ENCODE results near the gene KCNMA1. TPM values are rescaled to one million over a fixed set of nuclear protein-coding genes. Genes with fewer than 3 reads are reported as not detected.

The KCNMA1 gene
- total and polyA plus RNA-seq, 7 donors, result 15.3 to 427 (median 256) TPM

DNA sequence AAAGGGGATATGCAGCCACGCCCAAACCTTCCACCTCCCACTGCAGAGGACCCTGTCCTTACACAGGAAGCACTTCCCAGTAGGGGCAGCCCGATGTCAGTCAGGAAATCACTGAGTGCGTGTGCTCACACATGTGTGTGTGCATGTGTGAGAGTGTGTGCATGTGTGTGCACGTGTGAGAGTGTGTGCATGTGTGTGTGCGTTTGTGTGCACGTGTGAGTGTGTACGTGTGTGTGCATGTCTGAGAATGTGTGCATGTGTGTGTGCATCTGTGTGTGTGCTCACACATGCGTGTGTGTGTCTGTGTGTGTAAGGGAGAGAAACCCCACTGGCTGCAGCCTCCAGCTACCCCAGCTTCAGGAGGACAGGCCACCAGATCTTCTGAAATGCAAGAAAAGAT is 229.3 kb downstream of the KCNMA1 start:
- TF ChIP-seq, protein P1, sequence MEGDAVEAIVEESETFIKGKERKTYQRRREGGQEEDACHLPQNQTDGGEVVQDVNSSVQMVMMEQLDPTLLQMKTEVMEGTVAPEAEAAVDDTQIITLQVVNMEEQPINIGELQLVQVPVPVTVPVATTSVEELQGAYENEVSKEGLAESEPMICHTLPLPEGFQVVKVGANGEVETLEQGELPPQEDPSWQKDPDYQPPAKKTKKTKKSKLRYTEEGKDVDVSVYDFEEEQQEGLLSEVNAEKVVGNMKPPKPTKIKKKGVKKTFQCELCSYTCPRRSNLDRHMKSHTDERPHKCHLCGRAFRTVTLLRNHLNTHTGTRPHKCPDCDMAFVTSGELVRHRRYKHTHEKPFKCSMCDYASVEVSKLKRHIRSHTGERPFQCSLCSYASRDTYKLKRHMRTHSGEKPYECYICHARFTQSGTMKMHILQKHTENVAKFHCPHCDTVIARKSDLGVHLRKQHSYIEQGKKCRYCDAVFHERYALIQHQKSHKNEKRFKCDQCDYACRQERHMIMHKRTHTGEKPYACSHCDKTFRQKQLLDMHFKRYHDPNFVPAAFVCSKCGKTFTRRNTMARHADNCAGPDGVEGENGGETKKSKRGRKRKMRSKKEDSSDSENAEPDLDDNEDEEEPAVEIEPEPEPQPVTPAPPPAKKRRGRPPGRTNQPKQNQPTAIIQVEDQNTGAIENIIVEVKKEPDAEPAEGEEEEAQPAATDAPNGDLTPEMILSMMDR (IDR thresholded peaks at IDR 0.05), result no peak
- no peak for TF ChIP-seq POLR2A (IDR thresholded peaks at IDR 0.05)
- Histone ChIP-seq H3K27ac (peak overlapping the region in 2 of 4 donors; percentile 18 to 77), H3K4me3 (no peak overlapping the region), H3K36me3 (peaks cover 4 to 8% (median 6%) of the 10 kb centered on the region in 4 donors), H3K4me1 (peaks cover 0 to 79% (median 69%) of the 10 kb centered on the region in 4 donors), H3K27me3 (no peaks in the 10 kb centered on the region), H3K9me3 (no peaks in the 10 kb centered on the region)
- 88 to 92% methylated on average over 8 of the region's 8 CpGs for WGBS, 2 donors
- DNase-seq, result no peak
- intact Hi-C loops (cut with DNase I), result no loop called here

- 30 to 51% methylated on average over 5 of the region's 5 CpGs for WGBS, 2 donors
- TF ChIP-seq EP300 (IDR thresholded peaks at IDR 0.05), result no peak
- TF ChIP-seq POLR2A (IDR thresholded peaks at IDR 0.05), result no peak
- TF ChIP-seq POLR2AphosphoS5 (IDR thresholded peaks at IDR 0.05), result no peak
- TF ChIP-seq, protein P1 (IDR thresholded peaks at IDR 0.05), result no peak
- H3K4me3 ChIP-seq, result no peak overlapping the region
- H3K27ac ChIP-seq, result peak overlapping the region; percentile 60 to 81 (median 74)
- no peaks in the 10 kb centered on the region for H3K27me3 ChIP-seq
- peaks cover 7 to 15% (median 9%) of the 10 kb centered on the region in 4 donors for H3K36me3 ChIP-seq
- peaks cover 0 to 66% (median 57%) of the 10 kb centered on the region in 4 donors for H3K4me1 ChIP-seq
- intact Hi-C loops (cut with DNase I), result no loop called here
- no peak for DNase-seq
- no peaks in the 10 kb centered on the region for H3K9me3 ChIP-seq
Observed at GRCh38 chr10:77406764-77407430, 230.7 kb downstream of the KCNMA1 start.

DNA sequence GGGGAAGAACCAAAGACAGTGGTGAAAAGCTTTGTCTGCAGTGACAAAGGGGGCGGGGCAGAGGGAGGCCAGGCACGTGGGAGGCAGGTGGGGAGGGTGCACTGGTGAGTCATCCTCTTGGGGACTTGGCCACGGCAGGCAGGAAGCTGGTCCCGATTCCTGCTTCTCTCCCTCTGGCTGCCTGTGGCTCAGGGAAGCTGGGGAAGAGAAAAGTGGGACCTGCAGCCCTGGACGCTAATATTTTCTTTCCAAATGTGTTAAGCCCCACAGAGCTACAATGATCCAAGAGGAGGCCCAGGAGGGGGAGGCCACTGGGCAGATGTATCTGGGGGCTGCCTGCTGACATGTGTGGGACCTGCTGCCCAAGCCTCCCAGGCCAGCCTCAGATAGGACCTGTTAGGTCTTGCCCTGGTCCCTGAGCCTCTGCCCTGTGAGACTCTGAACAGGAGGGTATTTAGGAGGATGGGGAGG is 231.8 kb downstream of the KCNMA1 start:
- intact Hi-C loops (cut with DNase I), result no loop called here
- Histone ChIP-seq H3K36me3 (peaks cover 7 to 15% (median 9%) of the 10 kb centered on the region in 4 donors), H3K4me1 (peaks cover 0 to 55% (median 46%) of the 10 kb centered on the region in 4 donors), H3K9me3 (no peaks in the 10 kb centered on the region), H3K27me3 (no peaks in the 10 kb centered on the region), H3K27ac (peak overlapping the region; percentile 60 to 81 (median 74)), H3K4me3 (no peak overlapping the region)
- DNase-seq, result peak; percentile 93
- TF ChIP-seq, protein P1 (IDR thresholded peaks at IDR 0.05), result no peak
- TF ChIP-seq EP300 (IDR thresholded peaks at IDR 0.05), result peak in 1 of 4 donors; percentile 31
- peak in 2 of 4 donors; percentile 15 to 65 for TF ChIP-seq POLR2AphosphoS5 (IDR thresholded peaks at IDR 0.05)
- 4 to 23% methylated on average over 5 of the region's 5 CpGs for WGBS, 2 donors

DNA sequence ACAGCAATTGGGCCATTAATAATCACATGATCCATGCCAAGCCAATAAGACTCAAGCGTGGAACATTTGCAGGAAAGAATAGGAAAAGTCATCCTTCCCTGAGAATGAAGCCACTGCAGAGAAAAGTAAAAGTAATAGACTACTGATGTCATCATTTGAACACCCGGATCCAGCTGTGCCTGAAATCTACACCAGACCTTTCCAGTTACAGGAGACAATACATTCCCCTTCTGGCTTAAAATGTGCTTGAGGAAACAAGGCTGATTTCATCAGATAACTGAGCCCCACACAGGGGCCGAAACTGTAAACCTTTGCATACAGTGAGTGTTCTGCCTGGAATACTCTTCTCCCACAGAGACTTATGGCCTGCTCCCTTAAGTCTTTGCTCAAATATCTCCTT is 232.8 kb downstream of the KCNMA1 start:
- WGBS, 2 donors, result 64 to 66% methylated on average over 3 of the region's 3 CpGs
- no peak for DNase-seq
- Histone ChIP-seq H3K36me3 (peaks cover 7 to 15% (median 9%) of the 10 kb centered on the region in 4 donors), H3K9me3 (no peaks in the 10 kb centered on the region), H3K4me1 (peaks cover 0 to 47% (median 41%) of the 10 kb centered on the region in 4 donors), H3K27me3 (no peaks in the 10 kb centered on the region), H3K27ac (peak overlapping the region in 2 of 4 donors; percentile 77 to 81), H3K4me3 (no peak overlapping the region)
- TF ChIP-seq, protein P1 (IDR thresholded peaks at IDR 0.05), result no peak
- intact Hi-C loops (cut with DNase I), result no loop called here
